SKM-1 (cell line): ENCODE data around the gene SKP2.
"Not testable (repeated sequence)": the region's sequence is repeated elsewhere in the genome, so short reads cannot be mapped to it uniquely, and the experiment has no call there.

Source experiments
- DNase-seq: peaks from one replicate; lab custom pipeline; 2025; ENCODE audit not compliant: unreplicated experiment; lab: John Stamatoyannopoulos, UW

Gene SKP2

DNA sequence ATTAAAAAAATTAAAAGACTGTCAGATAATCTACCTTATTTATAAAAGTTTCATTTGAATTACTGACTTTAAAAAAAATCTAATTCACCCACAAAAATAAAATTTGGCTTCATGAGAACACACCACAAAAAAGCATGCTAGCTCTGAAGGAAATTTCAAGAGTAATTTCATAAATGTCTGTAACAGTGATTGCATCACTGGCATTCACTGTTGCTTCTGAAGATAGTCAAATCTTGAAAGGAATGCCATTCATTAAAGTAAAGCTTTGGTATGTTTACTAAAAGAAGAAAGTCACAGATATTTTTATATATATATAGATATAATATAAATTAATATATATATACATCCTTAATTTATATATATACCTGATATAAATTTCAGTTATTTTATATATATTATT, 46.4 kb downstream of the SKP2 start:
- no peak for DNase-seq

DNA sequence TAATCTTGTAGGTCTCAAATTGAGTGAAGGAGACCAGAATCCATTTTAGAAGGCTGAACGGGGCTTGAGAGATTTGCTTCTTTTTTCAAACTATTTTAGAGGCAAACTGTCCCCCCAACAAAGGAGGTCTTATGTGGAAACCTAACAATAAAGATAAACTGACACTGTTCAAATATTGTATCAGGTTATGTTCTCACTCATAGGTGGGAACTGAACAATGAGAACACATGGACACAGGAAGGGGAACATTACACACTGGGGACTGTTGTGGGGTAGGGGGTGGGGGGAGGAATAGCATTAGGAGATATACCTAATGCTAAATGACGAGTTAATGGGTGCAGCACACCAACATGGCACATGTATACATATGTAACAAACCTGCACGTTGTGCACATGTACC, 46.9 kb downstream of the SKP2 start:
- DNase-seq = not testable (repeated sequence)

DNA sequence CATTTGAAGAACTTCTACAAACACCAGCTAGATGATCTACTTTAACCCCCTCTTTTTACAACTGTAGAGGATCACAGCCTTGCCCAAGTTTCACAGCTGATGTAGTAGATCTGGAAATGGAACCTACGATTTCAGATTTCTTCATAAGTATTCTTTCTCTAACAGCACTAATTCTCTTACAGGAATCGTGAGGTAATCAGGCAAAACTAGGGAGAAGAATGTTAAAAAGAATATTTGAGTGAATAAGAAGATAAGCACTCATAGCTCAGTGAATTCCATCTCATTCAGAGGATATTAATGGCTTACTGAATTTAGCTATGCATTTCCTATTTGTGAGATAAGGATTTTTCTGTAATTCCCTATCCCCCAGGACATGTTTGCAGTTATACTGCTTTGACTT, 47.7 kb downstream of the SKP2 start:
- DNase-seq = no peak

DNA sequence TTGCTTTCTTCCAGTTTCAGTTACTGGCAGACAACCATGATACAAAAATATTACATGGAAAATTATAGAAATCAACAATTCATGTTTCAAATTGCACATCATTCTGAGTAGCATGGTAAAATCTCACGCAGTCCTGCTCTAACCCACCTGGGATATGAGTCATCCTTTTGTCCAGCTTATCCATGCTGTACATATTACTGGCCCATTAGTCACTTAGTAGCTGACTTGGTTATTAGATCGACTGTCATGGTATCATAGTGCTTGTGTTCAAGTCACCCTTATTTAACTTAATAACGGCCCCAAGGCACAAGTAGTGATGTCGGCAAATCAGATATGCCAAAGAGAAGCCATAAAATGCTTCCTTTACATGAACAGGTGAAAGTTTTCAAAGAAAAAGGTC, 48.6 kb downstream of the SKP2 start:
- no peak for DNase-seq

DNA sequence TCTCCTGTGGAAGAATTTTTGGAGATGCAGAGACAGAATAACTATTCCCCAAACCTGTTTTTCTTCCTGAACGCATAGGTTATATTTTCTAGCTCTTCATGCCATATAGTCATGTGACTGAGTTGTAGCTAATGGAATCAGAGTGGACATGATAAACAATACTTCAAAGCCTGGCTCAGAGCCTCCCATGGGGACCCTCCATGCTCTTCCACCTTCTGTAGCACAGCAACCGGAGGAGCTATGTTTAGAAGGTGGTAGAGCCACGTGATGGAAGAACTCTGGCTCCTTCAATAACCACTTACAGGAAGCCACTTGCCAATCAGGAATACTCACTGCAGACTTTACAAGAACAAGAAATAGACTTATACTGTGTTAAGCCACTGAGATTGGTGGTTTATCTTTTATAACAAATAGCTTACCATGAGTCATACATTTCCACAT, 50.6 kb downstream of the SKP2 start:
- no peak for DNase-seq

DNA sequence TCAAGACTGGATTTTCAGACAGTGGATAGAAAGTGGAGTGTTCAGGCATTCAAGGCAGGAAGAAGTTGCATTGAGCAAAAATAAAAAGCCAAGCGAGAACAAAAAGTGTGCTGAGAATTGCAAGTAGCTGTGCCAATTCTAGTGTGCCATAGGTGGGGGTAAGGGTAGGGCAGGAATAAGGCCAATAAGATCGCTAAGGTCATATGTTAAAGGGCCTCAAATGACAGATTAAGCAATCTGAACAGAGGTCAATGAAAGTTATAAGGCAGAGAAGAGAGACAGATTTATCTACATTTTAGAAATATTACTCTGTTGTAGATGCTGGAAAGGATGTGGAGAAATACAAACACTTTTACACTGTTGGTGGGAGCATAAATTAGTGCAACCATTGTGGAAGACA, 53.4 kb downstream of the SKP2 start:
- no peak for DNase-seq

DNA sequence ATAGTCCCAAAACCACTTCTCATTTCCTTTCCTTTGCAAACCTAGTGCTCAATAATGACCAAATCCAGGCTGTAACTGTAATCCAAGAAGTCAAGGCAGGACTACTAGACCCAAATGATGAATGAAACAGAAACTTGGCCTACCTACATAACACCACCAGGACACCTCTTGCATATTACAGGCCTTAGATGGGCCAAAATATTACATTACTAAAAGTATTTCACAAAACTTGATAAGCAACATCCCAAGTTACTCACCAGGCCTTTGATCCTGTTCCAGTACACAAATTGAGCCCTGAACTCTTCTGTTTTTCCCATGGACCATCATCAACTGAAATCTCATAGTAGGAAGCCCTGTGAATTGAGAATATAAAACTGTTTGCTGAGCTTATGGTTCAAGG, 55.0 kb downstream of the SKP2 start:
- no peak for DNase-seq

DNA sequence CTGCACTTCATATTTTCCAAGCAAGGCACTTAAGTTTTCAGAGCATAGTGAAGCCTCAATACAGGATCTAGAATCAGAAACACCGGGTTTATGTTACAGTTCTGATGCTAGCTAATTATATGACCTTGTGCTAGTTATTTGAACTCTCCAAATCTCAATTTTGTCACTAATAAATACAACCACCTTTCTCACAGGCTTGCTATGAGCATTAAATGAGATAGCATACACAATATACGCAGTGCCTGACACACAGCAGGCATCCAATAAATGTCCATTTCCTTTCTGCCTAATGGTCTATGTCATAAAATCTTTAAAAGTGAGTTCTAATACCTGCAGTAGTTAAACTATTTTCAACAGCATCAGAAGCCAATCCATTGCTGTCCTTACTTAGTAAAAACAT, 56.9 kb downstream of the SKP2 start:
- no peak for DNase-seq

DNA sequence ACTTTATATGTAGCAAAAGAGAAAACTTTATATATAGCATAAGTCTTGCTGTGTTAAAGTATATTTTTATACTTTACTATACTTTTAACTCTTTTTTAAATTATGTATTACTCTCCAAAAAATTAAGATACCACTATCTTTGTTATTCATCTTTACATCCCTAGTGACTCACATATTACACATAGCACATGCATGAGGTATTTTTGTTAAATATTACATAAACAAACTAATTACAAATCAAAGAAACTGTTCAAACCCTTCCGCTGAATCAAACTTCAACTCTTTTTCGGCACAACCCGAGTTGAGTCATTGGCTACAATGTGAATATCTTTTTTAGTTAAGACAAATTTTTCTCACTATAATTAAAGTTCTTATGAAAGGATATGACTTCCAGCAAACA, 57.8 kb downstream of the SKP2 start:
- DNase-seq = no peak

DNA sequence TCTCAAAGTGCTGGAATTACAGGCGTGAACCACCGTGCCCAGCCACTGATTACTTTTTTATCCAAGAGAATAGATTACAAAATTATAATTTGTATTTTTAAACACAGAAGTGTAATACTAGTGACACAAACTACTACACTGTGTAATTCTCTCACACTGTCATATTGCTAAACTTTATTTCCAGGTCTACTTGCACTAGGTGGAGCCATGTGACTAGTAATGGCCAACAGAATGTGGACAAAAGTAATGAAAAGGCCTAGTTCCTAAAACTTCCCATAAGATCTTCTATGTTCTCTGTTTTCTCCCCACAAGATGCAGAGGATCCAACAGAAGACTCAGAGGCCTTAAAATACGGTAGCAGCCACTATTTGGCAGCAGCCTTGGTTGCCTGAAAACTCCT, 62.5 kb downstream of the SKP2 start:
- no peak for DNase-seq

DNA sequence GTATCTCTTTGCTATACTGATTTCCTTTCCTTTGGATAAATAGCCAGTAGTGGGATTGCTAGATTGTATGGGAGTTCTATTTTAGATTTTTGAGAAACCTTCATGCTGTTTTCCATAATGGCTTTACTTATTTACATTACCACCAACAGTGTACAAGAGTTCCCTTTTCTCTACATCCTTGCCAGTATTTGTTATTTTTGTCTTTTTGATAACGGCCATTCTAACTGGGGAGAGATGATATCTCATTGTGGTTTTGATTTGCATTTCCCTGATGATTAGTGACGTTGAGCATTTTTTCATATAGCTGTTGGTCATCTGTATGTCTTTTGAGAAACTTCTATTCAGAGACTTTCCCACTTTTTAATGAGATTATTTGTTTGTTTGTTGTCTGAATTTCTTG, 64.0 kb downstream of the SKP2 start:
- no peak for DNase-seq

DNA sequence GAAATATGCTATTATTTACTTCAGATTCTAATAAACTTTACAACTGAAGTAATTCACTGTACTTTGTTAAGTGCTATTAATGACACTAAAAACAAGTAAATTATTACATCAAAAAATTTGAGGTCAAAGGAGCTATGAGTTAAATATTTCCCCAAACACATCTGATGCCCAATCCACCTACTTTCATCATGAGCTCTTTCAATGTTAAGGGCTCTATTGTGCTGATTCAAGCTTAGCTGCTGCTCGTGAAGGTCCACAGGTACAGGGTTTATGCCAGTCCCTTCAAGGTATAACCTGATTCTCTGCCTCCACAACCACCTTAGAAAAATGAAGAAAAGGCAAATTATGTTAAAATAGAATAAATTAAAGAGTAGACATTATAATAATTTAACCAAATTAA, 65.7 kb downstream of the SKP2 start:
- DNase-seq = no peak

DNA sequence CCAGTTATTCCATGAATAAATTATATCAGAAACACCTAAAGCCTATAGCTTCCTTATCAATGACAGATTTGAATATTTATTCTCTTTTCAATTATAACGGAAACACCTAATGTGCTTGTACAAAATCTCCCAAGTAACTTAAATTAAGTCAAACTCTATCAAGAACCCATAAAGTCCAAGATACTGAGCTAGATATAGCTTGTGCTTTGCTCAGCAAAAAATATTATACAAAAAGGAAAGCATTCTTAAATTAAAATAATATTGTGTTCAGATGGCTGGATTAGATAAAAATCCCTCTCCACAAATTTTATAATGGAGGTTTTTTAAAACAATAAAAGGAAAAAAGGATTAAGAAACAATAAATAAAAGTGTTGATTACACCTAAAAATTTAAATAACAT, 66.1 kb downstream of the SKP2 start:
- DNase-seq = no peak

DNA sequence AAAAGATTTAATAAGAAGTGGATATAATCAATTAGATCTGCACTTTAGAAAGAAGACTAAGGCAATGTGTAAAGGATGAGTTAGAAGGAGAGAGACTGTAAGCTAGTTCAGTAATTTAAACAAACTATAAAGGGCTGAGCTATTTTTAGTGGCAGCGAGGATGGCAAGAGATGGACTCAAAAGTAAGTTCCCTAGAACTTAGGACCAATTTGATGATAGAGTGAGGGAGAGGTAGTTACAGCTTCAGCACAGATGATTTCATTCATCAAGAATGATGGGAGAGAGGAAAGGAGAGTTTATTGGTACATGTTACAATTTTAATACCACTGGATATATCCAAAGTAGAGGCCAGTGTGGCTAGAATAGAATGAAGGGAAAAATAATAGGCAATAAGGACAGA, 70.7 kb downstream of the SKP2 start:
- DNase-seq = no peak

DNA sequence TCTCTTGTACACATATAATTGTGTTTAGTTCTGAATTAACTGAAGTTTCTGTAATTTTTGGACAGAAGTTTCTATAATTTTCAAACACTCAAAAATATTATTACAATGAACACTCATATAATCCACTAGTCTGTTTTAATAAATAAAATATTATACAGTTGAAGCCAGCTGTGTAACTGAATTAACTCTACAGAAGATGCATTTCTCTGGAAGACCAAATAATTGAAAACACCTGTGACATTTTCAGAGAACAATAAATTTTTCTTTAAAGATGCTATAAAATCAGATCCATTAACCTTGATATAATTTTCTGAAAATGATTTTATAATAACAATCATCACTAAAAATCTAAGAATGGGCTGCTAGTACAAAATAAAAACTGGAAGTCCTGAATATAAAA, 75.1 kb downstream of the SKP2 start:
- no peak for DNase-seq

DNA sequence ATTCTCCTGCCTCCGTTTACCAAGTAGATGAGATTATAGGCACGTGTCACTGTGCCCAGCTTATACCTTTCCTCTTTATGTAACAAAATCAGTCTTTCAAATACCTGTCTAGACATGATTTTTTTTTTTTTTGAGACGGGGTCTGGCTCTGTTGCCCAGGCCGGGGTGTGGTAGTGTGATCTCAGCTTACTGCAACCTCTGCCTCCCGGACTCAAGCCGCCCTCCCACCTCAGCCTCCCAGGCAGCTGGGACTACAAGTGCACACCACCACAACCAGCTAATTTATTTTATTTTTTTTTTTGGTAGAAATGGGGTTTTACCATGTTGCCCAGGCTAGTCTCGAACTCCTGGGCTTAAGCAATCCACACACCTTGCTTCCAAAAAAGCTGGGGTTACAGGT, 76.6 kb downstream of the SKP2 start:
- no peak for DNase-seq

DNA sequence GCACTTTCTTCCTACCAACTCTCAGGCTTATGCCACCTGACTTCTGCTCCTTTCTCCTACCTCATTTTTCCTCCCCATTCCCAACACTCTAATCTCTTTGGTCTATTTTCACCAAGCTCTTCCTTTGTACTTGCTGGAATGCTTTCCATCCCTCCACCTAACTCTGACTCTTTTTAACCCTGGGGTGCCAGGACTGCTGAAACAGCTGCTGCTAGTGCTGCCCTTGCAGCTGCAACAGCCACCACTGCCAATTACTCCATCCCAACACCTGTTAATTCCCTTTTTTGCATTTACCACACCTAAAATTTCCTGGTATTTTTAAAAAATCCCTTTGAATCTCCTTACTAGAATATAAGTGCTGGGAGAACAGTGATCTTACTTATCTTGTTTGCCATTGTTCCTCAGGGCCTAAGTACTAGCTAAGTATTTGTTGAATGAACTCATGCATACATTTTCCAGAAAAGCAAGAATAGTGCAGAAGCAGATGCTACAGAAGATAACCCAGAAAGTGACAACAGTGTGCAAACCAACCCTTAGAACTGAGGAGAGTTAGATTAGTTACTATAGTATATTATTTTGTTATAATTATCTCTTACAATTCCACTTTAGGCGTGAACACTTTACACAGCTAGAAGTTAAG, 78.4 kb downstream of the SKP2 start:
- no peak for DNase-seq

DNA sequence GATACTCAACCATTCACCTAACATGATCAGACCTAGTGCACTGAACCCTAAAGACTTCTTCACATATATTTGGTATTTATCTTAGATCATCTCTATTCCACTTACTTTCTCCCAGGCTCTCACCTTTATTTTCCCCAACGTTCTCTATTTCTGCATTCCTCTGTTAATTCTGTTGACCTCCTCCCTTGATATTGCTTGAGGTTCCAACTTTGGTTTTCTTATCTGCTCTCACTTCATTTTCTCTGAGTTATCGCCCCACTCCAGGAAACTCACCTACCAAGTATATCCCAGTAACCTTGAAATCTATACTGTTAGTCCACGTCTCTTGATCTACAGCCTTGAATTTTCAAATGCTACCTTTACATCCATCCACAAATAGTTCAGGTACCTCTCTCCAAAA, 80.6 kb downstream of the SKP2 start:
- DNase-seq = no peak
